ENCODE measurements around the gene ZNF521.

ZNF521 gene

GRCh38 chr18:25016666-25017065, 335.3 kb downstream of the ZNF521 start:
- DNase-seq, result no peak

- DNase-seq, result no peak
These were observed 335.8 kb downstream of the ZNF521 start for GRCh38 chr18:25016181-25016580.
